ENCODE data around the gene TMEM117. TPM values are rescaled to one million over a fixed set of nuclear protein-coding genes. Genes with fewer than 3 reads are reported as not detected.

Gene TMEM117
- total and polyA plus RNA-seq, 10 of the 15 experiments (the other 5 are each of a cell fraction or from before 2014, with no cell fraction given), result 3.1 to 8.2 (median 6.1) TPM

DNA sequence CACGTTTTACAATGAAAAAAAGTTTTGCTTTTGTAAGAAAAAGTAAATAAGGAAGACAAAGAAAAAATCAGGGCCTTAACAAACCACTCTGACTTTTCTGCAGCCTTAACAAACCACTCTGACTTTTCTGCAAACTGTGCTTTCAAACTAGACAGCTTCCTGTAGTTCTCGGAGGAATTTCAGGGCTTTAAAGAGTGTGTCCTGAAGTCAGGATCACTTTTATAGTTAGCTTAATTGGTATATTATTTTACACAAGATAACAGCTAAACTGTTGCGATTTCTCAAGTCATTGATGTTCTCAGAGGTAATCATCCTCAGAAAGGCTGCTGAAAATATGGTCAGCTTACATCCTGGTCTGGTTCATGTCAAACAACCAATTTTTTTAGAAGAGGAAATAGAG, 42.2 kb downstream of the TMEM117 start:
- no peak overlapping the region for H3K27ac ChIP-seq (ENCODE audit: control insufficient read depth, insufficient read depth)
- H3K4me2 ChIP-seq (ENCODE audit: control insufficient read depth, insufficient read depth), result no peak overlapping the region
- no TSS peak for BruUV-seq (replicated peaks)
- FAIRE-seq, result no peak
- WGBS (ENCODE audit: insufficient coverage, insufficient replicate concordance, low lambda C conversion rate, missing lambda C conversion rate), result 51% methylated on average over 3 of the region's 3 CpGs
- ATAC-seq, result no peak
- no peaks in the 10 kb centered on the region for H3K27me3 ChIP-seq (replicated peaks in 1 of 2; ENCODE audit: control insufficient read depth in 2 of 2, insufficient read depth in 2 of 2, low read length in 1 of 2)
- intact Hi-C loops (cut with micrococcal nuclease; ENCODE audit: unreplicated experiment) (no loop called here), in situ Hi-C loops (cut with MboI) (no loop called here)
- no peaks in the 10 kb centered on the region for H3K36me3 ChIP-seq (ENCODE audit: control insufficient read depth in 2 of 2, insufficient read depth in 2 of 2, low read length in 1 of 2)
- CTCF ChIA-PET, result interaction anchor here (0.6 to 1.0 kb wide), 5 partner anchors 9 to 251 kb away, joined by 3 to 4 read pairs (median 3); partner anchors contain the start of gene IRAK4
- no peaks in the 10 kb centered on the region for H3K4me1 ChIP-seq (ENCODE audit: control insufficient read depth, insufficient read depth, low read length)
- TF ChIP-seq, protein P1, sequence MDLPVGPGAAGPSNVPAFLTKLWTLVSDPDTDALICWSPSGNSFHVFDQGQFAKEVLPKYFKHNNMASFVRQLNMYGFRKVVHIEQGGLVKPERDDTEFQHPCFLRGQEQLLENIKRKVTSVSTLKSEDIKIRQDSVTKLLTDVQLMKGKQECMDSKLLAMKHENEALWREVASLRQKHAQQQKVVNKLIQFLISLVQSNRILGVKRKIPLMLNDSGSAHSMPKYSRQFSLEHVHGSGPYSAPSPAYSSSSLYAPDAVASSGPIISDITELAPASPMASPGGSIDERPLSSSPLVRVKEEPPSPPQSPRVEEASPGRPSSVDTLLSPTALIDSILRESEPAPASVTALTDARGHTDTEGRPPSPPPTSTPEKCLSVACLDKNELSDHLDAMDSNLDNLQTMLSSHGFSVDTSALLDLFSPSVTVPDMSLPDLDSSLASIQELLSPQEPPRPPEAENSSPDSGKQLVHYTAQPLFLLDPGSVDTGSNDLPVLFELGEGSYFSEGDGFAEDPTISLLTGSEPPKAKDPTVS (IDR thresholded peaks at IDR 0.05; ENCODE audit: low read depth, low read length), result no peak
- no peak for TF ChIP-seq SMAD5 (IDR thresholded peaks at IDR 0.05; ENCODE audit: low read depth)
- TF ChIP-seq CREM (IDR thresholded peaks at IDR 0.05; ENCODE audit: low read depth), result no peak
- no peak for TF ChIP-seq DPF2 (IDR thresholded peaks at IDR 0.05)
- no peak for TF ChIP-seq CHD1 (IDR thresholded peaks at IDR 0.05; ENCODE audit: low read depth, low read length)
- no peak for TF ChIP-seq ZSCAN29 (IDR thresholded peaks at IDR 0.05)
- no peak for TF ChIP-seq CBX5 (IDR thresholded peaks at IDR 0.05; ENCODE audit: low read depth)
- no peak for TF ChIP-seq SMARCA5 (IDR thresholded peaks at IDR 0.05)
- no peak for TF ChIP-seq LARP7 (IDR thresholded peaks at IDR 0.05)
- TF ChIP-seq ZZZ3 (IDR thresholded peaks at IDR 0.05; ENCODE audit: control insufficient read depth, insufficient read length, low read depth), result no peak
- TF ChIP-seq ATF7 (IDR thresholded peaks at IDR 0.05; ENCODE audit: low read depth), result no peak
- no peak for TF ChIP-seq BACH1 (IDR thresholded peaks at IDR 0.05; ENCODE audit: borderline replicate concordance)
- no peak for TF ChIP-seq BHLHE40 (IDR thresholded peaks at IDR 0.05; ENCODE audit: borderline replicate concordance in 1 of 2, low read depth in 2 of 2, low read length in 1 of 2)
- TF ChIP-seq, protein P2, sequence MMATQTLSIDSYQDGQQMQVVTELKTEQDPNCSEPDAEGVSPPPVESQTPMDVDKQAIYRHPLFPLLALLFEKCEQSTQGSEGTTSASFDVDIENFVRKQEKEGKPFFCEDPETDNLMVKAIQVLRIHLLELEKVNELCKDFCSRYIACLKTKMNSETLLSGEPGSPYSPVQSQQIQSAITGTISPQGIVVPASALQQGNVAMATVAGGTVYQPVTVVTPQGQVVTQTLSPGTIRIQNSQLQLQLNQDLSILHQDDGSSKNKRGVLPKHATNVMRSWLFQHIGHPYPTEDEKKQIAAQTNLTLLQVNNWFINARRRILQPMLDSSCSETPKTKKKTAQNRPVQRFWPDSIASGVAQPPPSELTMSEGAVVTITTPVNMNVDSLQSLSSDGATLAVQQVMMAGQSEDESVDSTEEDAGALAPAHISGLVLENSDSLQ (IDR thresholded peaks at IDR 0.05), result no peak
- TF ChIP-seq TCF12 (IDR thresholded peaks at IDR 0.05; ENCODE audit: low read depth, low read length), result no peak
- TF ChIP-seq WRNIP1 (IDR thresholded peaks at IDR 0.05; ENCODE audit: borderline replicate concordance, low read depth, low read length), result no peak
- RAD21 ChIA-PET (ENCODE audit: unreplicated experiment), result no interaction called here
- H3K9me3 ChIP-seq (replicated peaks; ENCODE audit: control insufficient read depth, insufficient read depth, low read length), result no peaks in the 10 kb centered on the region
- no peaks in the 10 kb centered on the region for H4K20me1 ChIP-seq (ENCODE audit: control insufficient read depth, insufficient read depth)
- H3K4me3 ChIP-seq, result no peak overlapping the region
- SMC1A ChIA-PET (ENCODE audit: uncharacterized antibody, unreplicated experiment), result interaction anchor here (0.7 to 1.5 kb wide), 5 partner anchors 9 to 118 kb away, joined by 3 to 4 read pairs (median 4); no protein-coding TSS in a partner anchor
- no peak overlapping the region for H2AFZ ChIP-seq (ENCODE audit: control insufficient read depth, low read depth, low read length)
- POLR2A ChIA-PET, result no interaction called here
- no peak overlapping the region for H3K9ac ChIP-seq (ENCODE audit: control insufficient read depth, insufficient read depth, low read length)
- no peaks in the 10 kb centered on the region for H3K79me2 ChIP-seq (ENCODE audit: control insufficient read depth, insufficient read depth, low read length)
- DNase-seq (ENCODE audit: low read depth, low spot score), result no peak
